Loucy (cell line): ENCODE measurements around the gene PDCL3.

ENCODE experiments used
- CTCF ChIP-seq: fragments of 200-600 bp; sonication (generic); conservative IDR thresholded peaks from 2 replicates; pipeline ENCODE4 v1.5.1; 2014; ENCODE audit warnings: mild to moderate bottlenecking, antibody characterized with exemption, low read length
- EZH2phosphoT487 ChIP-seq: fragments of 200-600 bp; IDR thresholded peaks from 2 replicates; pipeline ENCODE4 v1.6.1; 2018; ENCODE audit warnings: antibody characterized with exemption, mild to moderate bottlenecking, moderate library complexity, borderline replicate concordance

GRCh38 chr2:100554798-100555407 is 7.9 kb upstream of the PDCL3 start:
- TF ChIP-seq CTCF (no peak), EZH2phosphoT487 (no peak)
